Neural progenitor cell (in vitro differentiated cells): Measurements from ENCODE around the gene PRELID1.

Source experiments
- EZH2 ChIP-seq: fragments of 200-600 bp; sonication (generic); IDR thresholded peaks from 2 replicates; pipeline ENCODE4 v1.6.1; 2017; ENCODE audit warnings: antibody characterized with exemption, mild to moderate bottlenecking, moderate library complexity
- EZH2phosphoT487 ChIP-seq: fragments of 200-600 bp; sonication (generic); IDR thresholded peaks from 2 replicates; pipeline ENCODE4 v1.6.1; 2017; ENCODE audit warnings: antibody characterized with exemption
- TF ChIP-seq, protein P1 (sequence below): fragments of 200-600 bp; sonication (generic); IDR thresholded peaks from 2 replicates; pipeline ENCODE4 v1.5.1; 2017; ENCODE audit warnings: antibody characterized with exemption, mild to moderate bottlenecking

DNA sequence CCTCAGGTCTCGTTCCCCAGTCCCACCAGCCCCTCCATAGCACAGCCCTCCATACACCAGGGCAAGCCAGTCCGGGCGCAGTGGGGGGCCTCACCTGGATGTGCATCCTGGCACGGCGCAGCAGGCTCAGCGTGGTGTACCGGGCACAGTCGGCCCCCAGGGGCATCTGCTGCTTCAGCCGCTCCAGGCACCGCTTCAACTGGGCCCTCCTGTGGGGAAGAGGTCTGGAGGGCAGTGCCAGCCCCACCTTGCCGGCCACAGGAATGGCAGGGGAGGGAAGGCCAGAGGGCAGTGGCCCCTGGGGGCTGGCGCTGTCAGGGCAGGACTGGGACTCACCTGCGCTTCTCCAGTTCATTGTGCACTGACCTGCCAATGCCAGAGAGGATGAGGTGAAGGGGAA, 6.7 kb downstream of the PRELID1 start:
- TF ChIP-seq, protein P1, sequence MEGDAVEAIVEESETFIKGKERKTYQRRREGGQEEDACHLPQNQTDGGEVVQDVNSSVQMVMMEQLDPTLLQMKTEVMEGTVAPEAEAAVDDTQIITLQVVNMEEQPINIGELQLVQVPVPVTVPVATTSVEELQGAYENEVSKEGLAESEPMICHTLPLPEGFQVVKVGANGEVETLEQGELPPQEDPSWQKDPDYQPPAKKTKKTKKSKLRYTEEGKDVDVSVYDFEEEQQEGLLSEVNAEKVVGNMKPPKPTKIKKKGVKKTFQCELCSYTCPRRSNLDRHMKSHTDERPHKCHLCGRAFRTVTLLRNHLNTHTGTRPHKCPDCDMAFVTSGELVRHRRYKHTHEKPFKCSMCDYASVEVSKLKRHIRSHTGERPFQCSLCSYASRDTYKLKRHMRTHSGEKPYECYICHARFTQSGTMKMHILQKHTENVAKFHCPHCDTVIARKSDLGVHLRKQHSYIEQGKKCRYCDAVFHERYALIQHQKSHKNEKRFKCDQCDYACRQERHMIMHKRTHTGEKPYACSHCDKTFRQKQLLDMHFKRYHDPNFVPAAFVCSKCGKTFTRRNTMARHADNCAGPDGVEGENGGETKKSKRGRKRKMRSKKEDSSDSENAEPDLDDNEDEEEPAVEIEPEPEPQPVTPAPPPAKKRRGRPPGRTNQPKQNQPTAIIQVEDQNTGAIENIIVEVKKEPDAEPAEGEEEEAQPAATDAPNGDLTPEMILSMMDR = no peak
- no peak for TF ChIP-seq EZH2
- no peak for TF ChIP-seq EZH2phosphoT487
